Esophagus muscularis mucosa (tissue), 4 donors: ENCODE measurements around the gene ZNF768.

Experiments used
- EP300 ChIP-seq: sonication (generic); formaldehyde crosslinking; IDR thresholded peaks from one replicate; pipeline ENCODE4 v1.6.1; 2017; ENCODE audit warnings: antibody characterized with exemption
- POLR2A ChIP-seq: fragments of 450-650 bp; IDR thresholded peaks from one replicate; pipeline ENCODE4 v1.6.1; 2017; ENCODE audit warnings: antibody characterized with exemption, moderate library complexity, mild to moderate bottlenecking, low read depth
- POLR2AphosphoS5 ChIP-seq, 2 donors: sonication (generic); formaldehyde crosslinking; IDR thresholded peaks; one replicate each; pipeline ENCODE4 v1.6.1; 2017; ENCODE audit warnings: antibody characterized with exemption in 2 of 2
- TF ChIP-seq, protein P1 (sequence below), 3 experiments: fragments of 200-600 bp in 2 of 3; fragments of 450-650 bp in 1 of 3; sonication (generic) in 2 of 3; IDR thresholded peaks; one replicate each; pipeline ENCODE4 v1.5.1; 2017 to 2019; ENCODE audit warnings: antibody characterized with exemption in 3 of 3, mild to moderate bottlenecking in 2 of 3, moderate library complexity in 1 of 3

DNA sequence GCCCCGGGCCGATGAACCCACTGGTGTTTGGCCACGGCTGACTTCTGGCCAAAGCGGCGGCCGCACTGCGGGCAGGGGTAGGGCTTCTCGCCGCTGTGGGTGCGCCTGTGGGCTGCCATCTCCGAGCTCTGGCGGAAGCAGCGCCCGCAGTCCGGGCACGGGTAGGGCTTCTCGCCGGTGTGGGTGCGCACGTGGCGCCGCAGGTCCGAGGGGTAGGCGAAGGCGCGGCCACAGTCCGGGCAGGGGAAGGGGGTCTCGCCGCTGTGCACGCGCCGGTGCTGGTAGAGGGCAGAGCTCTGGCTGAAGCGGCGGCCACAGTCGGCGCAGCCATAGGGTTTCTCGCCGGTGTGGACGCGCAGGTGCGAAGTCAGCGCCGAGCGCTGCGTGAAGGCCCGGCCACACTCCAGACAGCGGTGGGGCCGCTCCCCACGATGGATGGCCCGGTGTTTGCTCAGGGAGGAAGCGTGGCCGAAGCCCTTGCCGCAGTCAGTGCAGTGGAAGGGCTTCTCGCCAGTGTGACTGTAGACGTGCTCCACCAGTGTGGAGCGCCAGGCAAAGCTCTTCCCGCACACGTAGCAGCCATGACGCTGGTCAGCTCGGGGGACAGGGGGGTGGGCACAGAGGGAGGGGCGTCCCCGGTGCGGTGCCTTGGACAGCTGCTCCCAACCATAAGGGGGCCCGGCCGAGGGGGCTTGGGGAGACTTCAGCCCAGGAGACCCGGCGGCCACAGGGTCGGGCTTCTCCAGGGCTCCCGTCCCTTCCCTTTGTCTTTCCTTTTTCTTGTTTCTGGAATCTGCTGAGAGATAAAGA is 29.2 kb upstream of the ZNF768 start:
- no peak for TF ChIP-seq POLR2A
- TF ChIP-seq, protein P1, sequence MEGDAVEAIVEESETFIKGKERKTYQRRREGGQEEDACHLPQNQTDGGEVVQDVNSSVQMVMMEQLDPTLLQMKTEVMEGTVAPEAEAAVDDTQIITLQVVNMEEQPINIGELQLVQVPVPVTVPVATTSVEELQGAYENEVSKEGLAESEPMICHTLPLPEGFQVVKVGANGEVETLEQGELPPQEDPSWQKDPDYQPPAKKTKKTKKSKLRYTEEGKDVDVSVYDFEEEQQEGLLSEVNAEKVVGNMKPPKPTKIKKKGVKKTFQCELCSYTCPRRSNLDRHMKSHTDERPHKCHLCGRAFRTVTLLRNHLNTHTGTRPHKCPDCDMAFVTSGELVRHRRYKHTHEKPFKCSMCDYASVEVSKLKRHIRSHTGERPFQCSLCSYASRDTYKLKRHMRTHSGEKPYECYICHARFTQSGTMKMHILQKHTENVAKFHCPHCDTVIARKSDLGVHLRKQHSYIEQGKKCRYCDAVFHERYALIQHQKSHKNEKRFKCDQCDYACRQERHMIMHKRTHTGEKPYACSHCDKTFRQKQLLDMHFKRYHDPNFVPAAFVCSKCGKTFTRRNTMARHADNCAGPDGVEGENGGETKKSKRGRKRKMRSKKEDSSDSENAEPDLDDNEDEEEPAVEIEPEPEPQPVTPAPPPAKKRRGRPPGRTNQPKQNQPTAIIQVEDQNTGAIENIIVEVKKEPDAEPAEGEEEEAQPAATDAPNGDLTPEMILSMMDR (IDR thresholded peaks at IDR 0.05), result no peak
- no peak for TF ChIP-seq POLR2AphosphoS5 (IDR thresholded peaks at IDR 0.05)
- no peak for TF ChIP-seq EP300
